ENCODE measurements around the gene ARHGAP4.

ARHGAP4 gene

GRCh38 chrX:153889123-153889522, 36.9 kb downstream of the ARHGAP4 start:
- in situ Hi-C loops (cut with HindIII; ENCODE audit: low pct_ligation_motif_present, low pct_unique_long_range_greater_than_20kb, low sequenced_read_pairs), result no loop called here
- DNase-seq, result no peak

GRCh38 chrX:153888344-153888743, 37.7 kb downstream of the ARHGAP4 start:
- in situ Hi-C loops (cut with HindIII; ENCODE audit: low pct_ligation_motif_present, low pct_unique_long_range_greater_than_20kb, low sequenced_read_pairs), result no loop called here
- DNase-seq, result no peak

GRCh38 chrX:153887385-153887784, 38.7 kb downstream of the ARHGAP4 start:
- in situ Hi-C loops (cut with HindIII; ENCODE audit: low pct_ligation_motif_present, low pct_unique_long_range_greater_than_20kb, low sequenced_read_pairs), result no loop called here
- peak; percentile 62 for DNase-seq

GRCh38 chrX:153886915-153887314, 39.1 kb downstream of the ARHGAP4 start:
- peak; percentile 87 for DNase-seq

GRCh38 chrX:153885968-153886903, 39.8 kb downstream of the ARHGAP4 start, which contains the start of gene L1CAM:
L1CAM (minus strand) TSS chrX:153886173; CDS start chrX:153875836, 10,337 bp downstream.
- in situ Hi-C loops (cut with HindIII; ENCODE audit: low pct_ligation_motif_present, low pct_unique_long_range_greater_than_20kb, low sequenced_read_pairs), result no loop called here

More at GRCh38 chrX:153886915-153887314, 39.1 kb downstream of the ARHGAP4 start:
- in situ Hi-C loops (cut with HindIII; ENCODE audit: low pct_ligation_motif_present, low pct_unique_long_range_greater_than_20kb, low sequenced_read_pairs), result no loop called here

GRCh38 chrX:153885208-153885787, 40.8 kb downstream of the ARHGAP4 start:
- DNase-seq, result no peak
- in situ Hi-C loops (cut with HindIII; ENCODE audit: low pct_ligation_motif_present, low pct_unique_long_range_greater_than_20kb, low sequenced_read_pairs), result no loop called here

More at GRCh38 chrX:153885968-153886903, 39.8 kb downstream of the ARHGAP4 start, which contains the start of gene L1CAM:
- DNase-seq, result peak; percentile 28

GRCh38 chrX:153884590-153884989, 41.5 kb downstream of the ARHGAP4 start:
- in situ Hi-C loops (cut with HindIII; ENCODE audit: low pct_ligation_motif_present, low pct_unique_long_range_greater_than_20kb, low sequenced_read_pairs), result no loop called here
- DNase-seq, result peak; percentile 12

GRCh38 chrX:153884136-153884535, 41.9 kb downstream of the ARHGAP4 start:
- DNase-seq, result no peak
- in situ Hi-C loops (cut with HindIII; ENCODE audit: low pct_ligation_motif_present, low pct_unique_long_range_greater_than_20kb, low sequenced_read_pairs), result no loop called here

- in situ Hi-C loops (cut with HindIII; ENCODE audit: low pct_ligation_motif_present, low pct_unique_long_range_greater_than_20kb, low sequenced_read_pairs), result no loop called here
- no peak for DNase-seq
These were observed 42.8 kb downstream of the ARHGAP4 start for GRCh38 chrX:153883163-153883843.

GRCh38 chrX:153882557-153882956, 43.5 kb downstream of the ARHGAP4 start:
- in situ Hi-C loops (cut with HindIII; ENCODE audit: low pct_ligation_motif_present, low pct_unique_long_range_greater_than_20kb, low sequenced_read_pairs), result no loop called here
- no peak for DNase-seq

- no peak for DNase-seq
- in situ Hi-C loops (cut with HindIII; ENCODE audit: low pct_ligation_motif_present, low pct_unique_long_range_greater_than_20kb, low sequenced_read_pairs), result no loop called here
These were observed 44.0 kb downstream of the ARHGAP4 start for GRCh38 chrX:153882086-153882498.

- in situ Hi-C loops (cut with HindIII; ENCODE audit: low pct_ligation_motif_present, low pct_unique_long_range_greater_than_20kb, low sequenced_read_pairs), result no loop called here
These were observed 44.8 kb downstream of the ARHGAP4 start for GRCh38 chrX:153881281-153881680.

GRCh38 chrX:153880440-153880815, 45.6 kb downstream of the ARHGAP4 start:
- no peak for DNase-seq

More at GRCh38 chrX:153881281-153881680, 44.8 kb downstream of the ARHGAP4 start:
- DNase-seq, result no peak

GRCh38 chrX:153879741-153880439, 46.2 kb downstream of the ARHGAP4 start:
- no peak for DNase-seq
- in situ Hi-C loops (cut with HindIII; ENCODE audit: low pct_ligation_motif_present, low pct_unique_long_range_greater_than_20kb, low sequenced_read_pairs), result no loop called here

More at GRCh38 chrX:153880440-153880815, 45.6 kb downstream of the ARHGAP4 start:
- in situ Hi-C loops (cut with HindIII; ENCODE audit: low pct_ligation_motif_present, low pct_unique_long_range_greater_than_20kb, low sequenced_read_pairs), result no loop called here

GRCh38 chrX:153878969-153879653, 47.0 kb downstream of the ARHGAP4 start:
- in situ Hi-C loops (cut with HindIII; ENCODE audit: low pct_ligation_motif_present, low pct_unique_long_range_greater_than_20kb, low sequenced_read_pairs), result no loop called here
- DNase-seq, result no peak

GRCh38 chrX:153878345-153878744, 47.7 kb downstream of the ARHGAP4 start:
- no peak for DNase-seq
- in situ Hi-C loops (cut with HindIII; ENCODE audit: low pct_ligation_motif_present, low pct_unique_long_range_greater_than_20kb, low sequenced_read_pairs), result no loop called here

- in situ Hi-C loops (cut with HindIII; ENCODE audit: low pct_ligation_motif_present, low pct_unique_long_range_greater_than_20kb, low sequenced_read_pairs), result no loop called here
- DNase-seq, result no peak
These were observed 48.3 kb downstream of the ARHGAP4 start for GRCh38 chrX:153877571-153878261.
